DMS153 treated with DMSO at 0.1 percent for 48 hours (cell line): Measurements from ENCODE around the gene CCR2.

ENCODE experiments used
- DNase-seq: peaks from one replicate; lab custom pipeline; 2025; ENCODE audit not compliant: unreplicated experiment; lab: John Stamatoyannopoulos, UW

CCR2 gene

GRCh38 chr3:46354478-46354877 is 567 bp downstream of the CCR2 start:
- DNase-seq, result no peak

- DNase-seq, result no peak
Measured at GRCh38 chr3:46354984-46355383, 1.1 kb downstream of the CCR2 start.

DNA sequence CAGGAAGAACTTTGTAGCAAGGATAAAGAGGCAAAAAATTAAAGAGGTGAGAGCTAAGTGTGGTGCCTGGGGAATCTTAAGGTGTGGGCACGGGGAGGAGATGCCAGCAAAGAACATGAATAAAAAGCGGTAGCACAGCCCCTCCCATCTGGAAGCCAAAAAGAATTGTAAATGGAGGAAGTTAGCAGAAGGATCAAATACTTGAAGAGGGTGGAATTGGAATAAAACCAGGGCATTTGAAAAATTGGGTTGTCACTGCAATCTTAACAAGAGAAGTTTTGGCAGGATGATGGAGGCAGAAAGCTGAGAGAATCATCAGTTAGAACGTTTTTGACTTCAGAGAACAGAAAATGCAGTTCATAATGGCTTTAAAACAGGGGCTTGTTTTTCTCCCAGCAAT is 2.4 kb downstream of the CCR2 start:
- no peak for DNase-seq

- no peak for DNase-seq
Measured at GRCh38 chr3:46356909-46357308, 3.0 kb downstream of the CCR2 start.

- no peak for DNase-seq
Measured at GRCh38 chr3:46358466-46358865, 4.6 kb downstream of the CCR2 start.

DNA sequence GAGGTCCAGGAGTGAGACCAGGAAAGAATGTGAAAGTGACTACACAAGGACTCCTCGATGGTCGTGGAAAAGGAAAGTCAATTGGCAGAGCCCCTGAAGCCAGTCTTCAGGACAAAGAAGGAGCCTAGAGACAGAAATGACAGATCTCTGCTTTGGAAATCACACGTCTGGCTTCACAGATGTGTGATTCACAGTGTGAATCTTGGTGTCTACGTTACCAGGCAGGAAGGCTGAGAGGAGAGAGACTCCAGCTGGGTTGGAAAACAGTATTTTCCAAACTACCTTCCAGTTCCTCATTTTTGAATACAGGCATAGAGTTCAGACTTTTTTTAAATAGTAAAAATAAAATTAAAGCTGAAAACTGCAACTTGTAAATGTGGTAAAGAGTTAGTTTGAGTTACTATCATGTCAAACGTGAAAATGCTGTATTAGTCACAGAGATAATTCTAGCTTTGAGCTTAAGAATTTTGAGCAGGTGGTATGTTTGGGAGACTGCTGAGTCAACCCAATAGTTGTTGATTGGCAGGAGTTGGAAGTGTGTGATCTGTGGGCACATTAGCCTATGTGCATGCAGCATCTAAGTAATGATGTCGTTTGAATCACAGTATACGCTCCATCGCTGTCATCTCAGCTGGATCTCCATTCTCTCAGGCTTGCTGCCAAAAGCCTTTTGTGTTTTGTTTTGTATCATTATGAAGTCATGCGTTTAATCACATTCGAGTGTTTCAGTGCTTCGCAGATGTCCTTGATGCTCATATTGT is 6.0 kb downstream of the CCR2 start:
- DNase-seq, result no peak

GRCh38 chr3:46360907-46361306 is 7.0 kb downstream of the CCR2 start:
- DNase-seq, result no peak

- DNase-seq, result no peak
Measured at GRCh38 chr3:46361408-46362283, 7.7 kb downstream of the CCR2 start.

DNA sequence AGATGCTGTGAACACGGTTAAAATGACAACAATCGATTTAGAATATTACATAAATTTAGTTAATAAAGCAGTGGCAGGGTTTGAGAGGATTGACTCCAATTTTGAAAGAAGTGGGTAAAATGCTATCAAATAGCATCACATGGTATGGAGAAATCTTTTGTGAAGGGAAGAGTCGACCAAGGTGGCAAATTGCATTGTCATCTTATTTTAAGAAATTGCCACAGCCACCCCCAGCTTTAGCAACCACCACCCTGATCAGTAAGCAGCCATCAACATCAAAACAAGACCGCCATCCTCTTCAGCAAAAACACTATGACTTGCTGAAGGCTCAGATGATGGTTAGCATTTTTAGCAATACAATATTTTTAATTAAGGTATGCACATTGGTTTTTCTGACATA is 11.1 kb downstream of the CCR2 start:
- DNase-seq, result no peak

- no peak for DNase-seq
Measured at GRCh38 chr3:46365737-46366524, 12.0 kb downstream of the CCR2 start.

GRCh38 chr3:46367811-46368210 is 13.9 kb downstream of the CCR2 start:
- DNase-seq, result no peak

DNA sequence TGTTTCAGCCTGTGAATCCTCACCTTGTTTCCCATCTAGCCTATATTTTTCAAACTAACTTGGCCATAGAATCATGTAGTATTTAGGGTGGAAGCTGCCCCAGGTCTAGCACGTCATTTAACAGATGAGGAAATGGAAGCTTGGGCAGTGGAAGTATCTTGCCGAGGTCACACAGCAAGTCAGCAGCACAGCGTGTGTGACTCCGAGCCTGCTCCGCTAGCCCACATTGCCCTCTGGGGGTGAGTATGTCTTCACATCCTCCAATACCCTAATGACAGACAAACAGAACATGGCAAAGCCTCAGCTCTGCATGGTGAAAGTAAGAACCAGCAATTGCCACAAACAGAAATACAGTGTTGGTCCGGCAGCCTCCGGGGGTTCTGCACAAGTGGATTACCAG is 14.7 kb downstream of the CCR2 start:
- DNase-seq, result no peak

DNA sequence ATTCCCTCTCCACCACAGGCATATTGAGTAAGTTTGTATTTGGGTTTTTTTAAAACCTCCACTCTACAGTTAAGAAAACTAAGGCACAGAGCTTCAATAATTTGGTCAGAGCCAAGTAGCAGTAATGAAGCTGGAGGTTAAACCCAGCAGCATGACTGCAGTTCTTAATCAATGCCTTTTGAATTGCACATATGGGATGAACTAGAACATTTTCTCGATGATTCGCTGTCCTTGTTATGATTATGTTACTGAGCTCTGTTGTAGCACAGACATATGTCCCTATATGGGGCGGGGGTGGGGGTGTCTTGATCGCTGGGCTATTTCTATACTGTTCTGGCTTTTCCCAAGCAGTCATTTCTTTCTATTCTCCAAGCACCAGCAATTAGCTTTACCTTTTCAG is 15.2 kb downstream of the CCR2 start:
- no peak for DNase-seq

DNA sequence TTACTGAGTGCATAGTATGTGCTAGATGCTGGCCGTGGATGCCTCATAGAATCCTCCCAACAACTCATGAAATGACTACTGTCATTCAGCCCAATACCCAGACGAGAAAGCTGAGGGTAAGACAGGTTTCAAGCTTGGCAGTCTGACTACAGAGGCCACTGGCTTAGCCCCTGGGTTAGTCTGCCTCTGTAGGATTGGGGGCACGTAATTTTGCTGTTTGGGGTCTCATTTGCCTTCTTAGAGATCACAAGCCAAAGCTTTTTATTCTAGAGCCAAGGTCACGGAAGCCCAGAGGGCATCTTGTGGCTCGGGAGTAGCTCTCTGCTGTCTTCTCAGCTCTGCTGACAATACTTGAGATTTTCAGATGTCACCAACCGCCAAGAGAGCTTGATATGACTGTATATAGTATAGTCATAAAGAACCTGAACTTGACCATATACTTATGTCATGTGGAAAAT is 15.8 kb downstream of the CCR2 start:
- no peak for DNase-seq

GRCh38 chr3:46370839-46371518 is 17.1 kb downstream of the CCR2 start, which contains the start of gene CCR5:
TSS of gene CCR5 (plus strand) at chr3:46370946. CDS start at chr3:46372903, 1,957 bp downstream.
- no peak for DNase-seq

DNA sequence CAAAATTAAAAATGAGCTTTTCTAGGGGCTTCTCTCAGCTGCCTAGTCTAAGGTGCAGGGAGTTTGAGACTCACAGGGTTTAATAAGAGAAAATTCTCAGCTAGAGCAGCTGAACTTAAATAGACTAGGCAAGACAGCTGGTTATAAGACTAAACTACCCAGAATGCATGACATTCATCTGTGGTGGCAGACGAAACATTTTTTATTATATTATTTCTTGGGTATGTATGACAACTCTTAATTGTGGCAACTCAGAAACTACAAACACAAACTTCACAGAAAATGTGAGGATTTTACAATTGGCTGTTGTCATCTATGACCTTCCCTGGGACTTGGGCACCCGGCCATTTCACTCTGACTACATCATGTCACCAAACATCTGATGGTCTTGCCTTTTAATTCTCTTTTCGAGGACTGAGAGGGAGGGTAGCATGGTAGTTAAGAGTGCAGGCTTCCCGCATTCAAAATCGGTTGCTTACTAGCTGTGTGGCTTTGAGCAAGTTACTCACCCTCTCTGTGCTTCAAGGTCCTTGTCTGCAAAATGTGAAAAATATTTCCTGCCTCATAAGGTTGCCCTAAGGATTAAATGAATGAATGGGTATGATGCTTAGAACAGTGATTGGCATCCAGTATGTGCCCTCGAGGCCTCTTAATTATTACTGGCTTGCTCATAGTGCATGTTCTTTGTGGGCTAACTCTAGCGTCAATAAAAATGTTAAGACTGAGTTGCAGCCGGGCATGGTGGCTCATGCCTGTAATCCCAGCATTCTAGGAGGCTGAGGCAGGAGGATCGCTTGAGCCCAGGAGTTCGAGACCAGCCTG is 17.8 kb downstream of the CCR2 start:
- no peak for DNase-seq

DNA sequence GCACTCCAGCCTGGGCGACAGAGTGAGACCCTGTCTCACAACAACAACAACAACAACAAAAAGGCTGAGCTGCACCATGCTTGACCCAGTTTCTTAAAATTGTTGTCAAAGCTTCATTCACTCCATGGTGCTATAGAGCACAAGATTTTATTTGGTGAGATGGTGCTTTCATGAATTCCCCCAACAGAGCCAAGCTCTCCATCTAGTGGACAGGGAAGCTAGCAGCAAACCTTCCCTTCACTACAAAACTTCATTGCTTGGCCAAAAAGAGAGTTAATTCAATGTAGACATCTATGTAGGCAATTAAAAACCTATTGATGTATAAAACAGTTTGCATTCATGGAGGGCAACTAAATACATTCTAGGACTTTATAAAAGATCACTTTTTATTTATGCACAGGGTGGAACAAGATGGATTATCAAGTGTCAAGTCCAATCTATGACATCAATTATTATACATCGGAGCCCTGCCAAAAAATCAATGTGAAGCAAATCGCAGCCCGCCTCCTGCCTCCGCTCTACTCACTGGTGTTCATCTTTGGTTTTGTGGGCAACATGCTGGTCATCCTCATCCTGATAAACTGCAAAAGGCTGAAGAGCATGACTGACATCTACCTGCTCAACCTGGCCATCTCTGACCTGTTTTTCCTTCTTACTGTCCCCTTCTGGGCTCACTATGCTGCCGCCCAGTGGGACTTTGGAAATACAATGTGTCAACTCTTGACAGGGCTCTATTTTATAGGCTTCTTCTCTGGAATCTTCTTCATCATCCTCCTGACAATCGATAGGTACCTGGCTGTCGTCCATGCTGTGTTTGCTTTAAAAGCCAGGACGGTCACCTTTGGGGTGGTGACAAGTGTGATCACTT is 18.8 kb downstream of the CCR2 start:
- no peak for DNase-seq

DNA sequence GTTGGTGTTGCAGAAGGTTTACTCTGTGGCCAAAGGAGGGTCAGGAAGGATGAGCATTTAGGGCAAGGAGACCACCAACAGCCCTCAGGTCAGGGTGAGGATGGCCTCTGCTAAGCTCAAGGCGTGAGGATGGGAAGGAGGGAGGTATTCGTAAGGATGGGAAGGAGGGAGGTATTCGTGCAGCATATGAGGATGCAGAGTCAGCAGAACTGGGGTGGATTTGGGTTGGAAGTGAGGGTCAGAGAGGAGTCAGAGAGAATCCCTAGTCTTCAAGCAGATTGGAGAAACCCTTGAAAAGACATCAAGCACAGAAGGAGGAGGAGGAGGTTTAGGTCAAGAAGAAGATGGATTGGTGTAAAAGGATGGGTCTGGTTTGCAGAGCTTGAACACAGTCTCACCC is 20.8 kb downstream of the CCR2 start:
- no peak for DNase-seq

GRCh38 chr3:46375218-46375617 is 21.3 kb downstream of the CCR2 start:
- no peak for DNase-seq
